Heart left ventricle (tissue), 13 donors: ENCODE results near the gene DAGLA.

Experiments
- CTCF ChIP-seq, 12 donors: fragments of 200-600 bp; sonication (generic) in 4 of 12; IDR thresholded peaks; one replicate each; pipeline versions ENCODE4 v1.5.0 to v1.8.0; 2018 to 2022; ENCODE audit warnings: antibody characterized with exemption in 12 of 12, mild to moderate bottlenecking in 5 of 12
- POLR2A ChIP-seq, 2 donors: fragments of 450-650 bp; IDR thresholded peaks; one replicate each; pipeline ENCODE4 v1.6.1; 2017; ENCODE audit warnings: antibody characterized with exemption in 2 of 2, mild to moderate bottlenecking in 2 of 2, moderate library complexity in 2 of 2
- donor health status: ischemic (EF 13 %, LVEDD 7.1; RV severe dilation, severe dysfunction).
- donor health status: DM: no; HTN: yes; CAD: no.
- donor health status: DM: no; HTN: no; CAD: no.
- donor health status: ischemic (EF 25% LVEDD 6.9; RV normal size, moderate dysfunction).
- donor health status: ischemic (EF 25% LVEDD 5.7; RV mildly dilated, moderate dysfunction).
- donor health status: ischemic (EF 35%, LVEDD 5.7; RV mildly dilated, moderate dysfunction).
- donor health status: nonischemic (EF 11% LVEDD 7.7; RV severe dilation, severe dysfunction).
- donor health status: DM: yes; HTN: yes; CAD: no.
- donor health status: PGD.
- donor health status: ischemic (EF 29% LVEDD 5.4; RV normal size, mild dysfunction).
- donor health status: nonischemic (EF 23%, LVEDD 6.1; RV moderate dilation, normal function).

- TF ChIP-seq CTCF (IDR thresholded peaks at IDR 0.05): no peak
- no peak for TF ChIP-seq POLR2A (IDR thresholded peaks at IDR 0.05)
These were observed 65.7 kb downstream of the DAGLA start for GRCh38 chr11:61745781-61746441.
